Measurements from ENCODE around the gene AFTPH. TPM values are rescaled to one million over a fixed set of nuclear protein-coding genes. Genes with fewer than 3 reads are reported as not detected.

Gene AFTPH
- total RNA-seq, 1 experiment from 2014 or later: 17.9 TPM

GRCh38 chr2:64624108-64624610, 100.0 kb downstream of the AFTPH start:
- no peak for ATAC-seq
- ChIA-PET POLR2A (no interaction called here), CTCF (no interaction called here)
- Histone ChIP-seq H3K27ac (ENCODE audit: low read length) (no peak overlapping the region), H3K4me3 (ENCODE audit: low read depth in 2 of 2, low read length in 2 of 2) (no peak overlapping the region), H3K36me3 (ENCODE audit: control insufficient read depth, insufficient read depth, low read length) (no peaks in the 10 kb centered on the region), H3K4me1 (ENCODE audit: control insufficient read depth, insufficient read depth, low read length) (no peaks in the 10 kb centered on the region), H3K9me3 (ENCODE audit: control insufficient read depth, insufficient read depth, low read depth, low read length) (no peaks in the 10 kb centered on the region), H3K27me3 (ENCODE audit: control insufficient read depth, insufficient read depth, low read length) (no peaks in the 10 kb centered on the region)
- BruUV-seq (replicated peaks): no TSS peak
- TF ChIP-seq POLR2AphosphoS5 (IDR thresholded peaks at IDR 0.05; ENCODE audit: low read depth, low read length): no peak
- TF ChIP-seq CTCF (IDR thresholded peaks at IDR 0.05): no peak
- TF ChIP-seq TCF7L2 (IDR thresholded peaks at IDR 0.05; ENCODE audit: low read depth, low read length): no peak
- no peak for TF ChIP-seq SIN3A (IDR thresholded peaks at IDR 0.05; ENCODE audit: borderline replicate concordance, insufficient read depth, low read depth, low read length)
- TF ChIP-seq REST (IDR thresholded peaks at IDR 0.05; ENCODE audit: insufficient read depth in 1 of 2, low read depth in 2 of 2, low read length in 1 of 2): no peak
- in situ Hi-C loops (cut with HindIII; ENCODE audit: low pct_unique_long_range_greater_than_20kb, low sequenced_read_pairs): no loop called here
- DNase-seq (ENCODE audit: low read depth, low spot score): no peak
- intact Hi-C loops (cut with micrococcal nuclease; ENCODE audit: unreplicated experiment): no loop called here

GRCh38 chr2:64624862-64625261, 100.7 kb downstream of the AFTPH start:
- no peaks in the 10 kb centered on the region for H3K9me3 ChIP-seq (ENCODE audit: control insufficient read depth, insufficient read depth, low read depth, low read length)
- no peaks in the 10 kb centered on the region for H3K27me3 ChIP-seq (ENCODE audit: control insufficient read depth, insufficient read depth, low read length)
- H3K4me1 ChIP-seq (ENCODE audit: control insufficient read depth, insufficient read depth, low read length): no peaks in the 10 kb centered on the region
- POLR2A ChIA-PET: no interaction called here
- intact Hi-C loops (cut with micrococcal nuclease; ENCODE audit: unreplicated experiment): no loop called here
- CTCF ChIA-PET: no interaction called here
- H3K36me3 ChIP-seq (ENCODE audit: control insufficient read depth, insufficient read depth, low read length): no peaks in the 10 kb centered on the region
- no peak for TF ChIP-seq TCF7L2 (IDR thresholded peaks at IDR 0.05; ENCODE audit: low read depth, low read length)
- TF ChIP-seq CTCF (IDR thresholded peaks at IDR 0.05): no peak
- TF ChIP-seq REST (IDR thresholded peaks at IDR 0.05; ENCODE audit: insufficient read depth in 1 of 2, low read depth in 2 of 2, low read length in 1 of 2): no peak
- TF ChIP-seq POLR2AphosphoS5 (IDR thresholded peaks at IDR 0.05; ENCODE audit: low read depth, low read length): no peak
- no peak for TF ChIP-seq SIN3A (IDR thresholded peaks at IDR 0.05; ENCODE audit: borderline replicate concordance, insufficient read depth, low read depth, low read length)
- H3K27ac ChIP-seq (ENCODE audit: low read length): no peak overlapping the region
- no peak for DNase-seq (ENCODE audit: low read depth, low spot score)
- H3K4me3 ChIP-seq (ENCODE audit: low read depth in 2 of 2, low read length in 2 of 2): no peak overlapping the region
- no peak for ATAC-seq
- in situ Hi-C loops (cut with HindIII; ENCODE audit: low pct_unique_long_range_greater_than_20kb, low sequenced_read_pairs): no loop called here
- no TSS peak for BruUV-seq (replicated peaks)
